Measurements from ENCODE around the gene USP36. TPM values are rescaled to one million over a fixed set of nuclear protein-coding genes. Genes with fewer than 3 reads are reported as not detected.

USP36 gene
- total RNA-seq, 5 donors from 2014 or later (not counting 1 experiment from before 2014, with no cell fraction given): 132 to 487 (median 143) TPM

DNA sequence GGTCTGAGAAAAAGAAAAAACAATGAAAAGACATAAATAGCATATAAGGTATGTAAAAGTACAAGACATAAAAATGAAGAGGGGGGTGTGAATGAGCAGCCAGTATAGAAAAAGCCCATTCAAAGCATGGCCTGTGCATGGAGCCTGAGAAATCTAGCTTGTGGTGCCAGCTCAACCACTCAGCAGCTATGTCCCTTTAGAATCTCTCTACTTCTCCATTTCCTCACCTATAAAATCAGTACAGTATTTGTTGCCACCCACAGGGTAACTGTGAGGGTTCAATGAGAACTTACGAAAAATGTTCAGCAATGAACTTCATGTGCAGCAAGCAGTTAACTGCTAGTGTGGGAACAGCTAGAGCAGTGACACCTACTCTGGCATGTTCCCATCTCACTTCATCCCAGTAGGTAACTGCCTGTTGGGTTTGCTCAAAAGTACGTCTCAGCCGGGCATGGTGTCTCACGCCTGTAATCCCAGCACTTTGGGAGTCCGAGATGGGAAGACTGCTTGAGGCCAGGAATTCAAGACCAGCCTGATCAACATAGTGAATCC, 73.8 kb downstream of the USP36 start:
- Histone ChIP-seq H3K4me3 (ENCODE audit: control insufficient read depth in 1 of 2, extremely low read depth in 1 of 2, low read length in 1 of 2) (peak overlapping the region in 1 of 2 donors; percentile 10), H3K4me1 (ENCODE audit: control insufficient read depth in 1 of 2, extremely low read depth in 1 of 2, insufficient read depth in 2 of 2, low read length in 2 of 2) (peaks cover 79 to 94% of the 10 kb centered on the region in 2 experiments), H3K27me3 (replicated peaks in 1 of 2; ENCODE audit: control insufficient read depth in 2 of 2, extremely low read depth in 1 of 2, insufficient read depth in 2 of 2, low read length in 1 of 2) (no peaks in the 10 kb centered on the region), H3K36me3 (ENCODE audit: control insufficient read depth in 2 of 2, extremely low read depth in 1 of 2, insufficient read depth in 1 of 2, low read length in 1 of 2) (peaks cover 4 to 13% of the 10 kb centered on the region in 2 donors), H3K27ac (ENCODE audit: low read length) (peak overlapping the region; percentile 50), H3K9me3 (no peaks in the 10 kb centered on the region)
- Mint-ChIP-seq H3K36me3 (peaks cover 16% of the 10 kb centered on the region), H3K9me3 (no peaks in the 10 kb centered on the region), H3K27me3 (no peaks in the 10 kb centered on the region), H3K27ac (no peak overlapping the region), H3K4me3 (no peak overlapping the region), H3K4me1 (peaks cover 45 to 52% (median 50%) of the 10 kb centered on the region in 3 donors)
- WGBS (ENCODE audit: insufficient coverage): 71% methylated on average over 5 of the region's 5 CpGs
- ATAC-seq (replicated peaks in 1 of 4) (peak; percentile 26 to 41 (median 30)), DNase-seq (no peak)
- ChIA-PET POLR2A (interaction anchor here (0.6 to 1.9 kb wide), 5 partner anchors 11 to 55 kb away, joined by 3 to 9 read pairs (median 6); no protein-coding TSS in a partner anchor), CTCF (interaction anchor here in 1 of 2 donors (1.3 kb wide), 1 partner anchor 18 kb away, joined by 3 read pairs; no protein-coding TSS in a partner anchor)

DNA sequence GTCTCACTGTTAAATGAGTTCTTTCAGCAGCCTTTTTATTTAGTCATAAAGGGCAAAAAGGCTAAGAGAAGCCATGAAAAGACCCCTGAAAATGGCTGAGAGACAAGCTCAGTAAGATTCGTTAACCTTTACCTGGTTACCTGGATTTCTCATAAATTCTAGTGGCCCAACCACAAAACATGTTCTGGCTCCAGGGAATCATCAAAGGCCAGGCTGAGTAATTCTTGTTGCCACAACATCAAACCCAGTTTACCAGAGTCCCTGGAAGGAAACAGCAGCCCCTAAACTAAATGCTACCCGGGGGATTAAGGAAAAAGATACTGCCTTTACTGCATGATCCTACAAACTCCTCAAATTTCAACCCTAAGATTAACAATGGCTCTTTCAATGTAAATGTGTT, 74.4 kb downstream of the USP36 start:
- CTCF ChIA-PET: interaction anchor here (0.7 to 1.3 kb wide), 4 partner anchors 13 to 66 kb away, joined by 3 to 9 read pairs (median 3); no protein-coding TSS in a partner anchor
- no peaks in the 10 kb centered on the region for H3K27me3 ChIP-seq (replicated peaks in 1 of 2; ENCODE audit: control insufficient read depth in 2 of 2, extremely low read depth in 1 of 2, insufficient read depth in 2 of 2, low read length in 1 of 2)
- no peaks in the 10 kb centered on the region for H3K27me3 Mint-ChIP-seq
- H3K36me3 ChIP-seq (ENCODE audit: control insufficient read depth in 2 of 2, extremely low read depth in 1 of 2, insufficient read depth in 1 of 2, low read length in 1 of 2): peaks cover 4 to 11% of the 10 kb centered on the region in 2 donors
- H3K9me3 ChIP-seq: no peaks in the 10 kb centered on the region
- no peak for DNase-seq
- no peak overlapping the region for H3K27ac Mint-ChIP-seq
- peaks cover 44 to 52% (median 49%) of the 10 kb centered on the region in 3 donors for H3K4me1 Mint-ChIP-seq
- H3K4me3 ChIP-seq (ENCODE audit: control insufficient read depth in 1 of 2, extremely low read depth in 1 of 2, low read length in 1 of 2): peak overlapping the region in 1 of 2 donors; percentile 17
- 71% methylated on average over 1 of the region's 2 CpGs for WGBS (ENCODE audit: insufficient coverage)
- no peak for ATAC-seq (replicated peaks in 1 of 4)
- peaks cover 13% of the 10 kb centered on the region for H3K36me3 Mint-ChIP-seq
- POLR2A ChIA-PET: interaction anchor here (0.6 to 1.9 kb wide), 10 partner anchors 8 to 75 kb away, joined by 3 to 13 read pairs (median 5); no protein-coding TSS in a partner anchor
- H3K9me3 Mint-ChIP-seq: no peaks in the 10 kb centered on the region
- peak overlapping the region; percentile 50 for H3K27ac ChIP-seq (ENCODE audit: low read length)
- no peak overlapping the region for H3K4me3 Mint-ChIP-seq
- H3K4me1 ChIP-seq (ENCODE audit: control insufficient read depth in 1 of 2, extremely low read depth in 1 of 2, insufficient read depth in 2 of 2, low read length in 2 of 2): peaks cover 75 to 94% of the 10 kb centered on the region in 2 experiments

DNA sequence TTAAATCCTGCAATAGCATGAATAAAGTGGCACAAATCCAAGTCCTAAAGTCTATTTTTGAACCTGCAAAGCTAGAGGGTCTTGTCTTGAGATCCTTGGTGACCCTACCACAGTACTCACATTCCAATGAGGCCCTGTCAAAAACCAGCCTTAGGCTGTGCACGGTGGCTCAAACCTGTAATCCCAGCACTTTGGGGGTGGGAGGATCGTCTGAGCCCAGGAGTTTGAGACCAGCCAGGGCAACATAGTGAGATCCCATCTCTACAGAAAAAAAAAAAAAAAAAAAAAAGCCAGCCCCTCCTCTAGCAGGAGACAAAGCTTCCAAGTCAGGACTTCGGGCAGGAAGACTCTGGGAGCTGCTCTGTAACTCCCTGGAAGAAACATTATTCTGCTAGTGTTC, 74.8 kb downstream of the USP36 start:
- no peaks in the 10 kb centered on the region for H3K27me3 ChIP-seq (replicated peaks in 1 of 2; ENCODE audit: control insufficient read depth in 2 of 2, extremely low read depth in 1 of 2, insufficient read depth in 2 of 2, low read length in 1 of 2)
- H3K27me3 Mint-ChIP-seq: no peaks in the 10 kb centered on the region
- peaks cover 45 to 53% (median 50%) of the 10 kb centered on the region in 3 donors for H3K4me1 Mint-ChIP-seq
- H3K4me3 ChIP-seq (ENCODE audit: control insufficient read depth in 1 of 2, extremely low read depth in 1 of 2, low read length in 1 of 2): peak overlapping the region in 1 of 2 donors; percentile 17
- H3K9me3 Mint-ChIP-seq: no peaks in the 10 kb centered on the region
- peak overlapping the region; percentile 50 for H3K27ac ChIP-seq (ENCODE audit: low read length)
- H3K4me1 ChIP-seq (ENCODE audit: control insufficient read depth in 1 of 2, extremely low read depth in 1 of 2, insufficient read depth in 2 of 2, low read length in 2 of 2): peaks cover 74 to 94% of the 10 kb centered on the region in 2 experiments
- no peaks in the 10 kb centered on the region for H3K9me3 ChIP-seq
- H3K4me3 Mint-ChIP-seq: peak overlapping the region in 1 of 3 donors; percentile 48
- DNase-seq (no peak), ATAC-seq (replicated peaks in 1 of 4) (no peak)
- peaks cover 4 to 8% of the 10 kb centered on the region in 2 donors for H3K36me3 ChIP-seq (ENCODE audit: control insufficient read depth in 2 of 2, extremely low read depth in 1 of 2, insufficient read depth in 1 of 2, low read length in 1 of 2)
- ChIA-PET POLR2A (interaction anchor here (0.6 to 1.3 kb wide), 8 partner anchors 9 to 75 kb away, joined by 3 to 13 read pairs (median 5); no protein-coding TSS in a partner anchor), CTCF (interaction anchor here (0.7 to 1.3 kb wide), 6 partner anchors 14 to 65 kb away, joined by 3 to 9 read pairs (median 3); no protein-coding TSS in a partner anchor)
- H3K27ac Mint-ChIP-seq: peak overlapping the region in 1 of 2 donors; percentile 90
- no CpG with 5 or more reads among the region's 3 CpGs for WGBS (ENCODE audit: insufficient coverage)
- H3K36me3 Mint-ChIP-seq: peaks cover 13% of the 10 kb centered on the region

DNA sequence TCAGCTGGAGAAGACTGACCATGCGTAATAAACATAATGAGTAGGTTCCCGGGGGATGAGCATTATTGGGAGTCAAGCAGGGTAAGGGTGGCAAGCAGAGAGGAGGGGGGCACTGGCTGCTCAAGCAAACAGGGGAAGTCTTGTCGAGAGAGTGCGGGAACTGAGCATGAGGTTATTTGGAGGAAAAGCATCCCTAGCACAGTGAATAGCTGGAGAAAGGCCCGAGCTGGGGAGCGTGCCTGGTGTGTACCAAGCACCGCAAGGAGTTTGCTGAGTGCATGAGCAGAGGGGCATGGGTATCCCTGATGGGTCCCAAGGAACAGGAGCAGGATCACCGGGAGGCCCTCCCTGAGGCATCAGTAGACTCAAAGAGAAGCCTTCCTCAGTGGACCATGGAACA, 75.7 kb downstream of the USP36 start:
- H3K36me3 Mint-ChIP-seq: peaks cover 8% of the 10 kb centered on the region
- CTCF ChIA-PET: interaction anchor here in 1 of 2 donors (0.9 to 1.4 kb wide), 4 partner anchors 22 to 39 kb away, joined by 3 to 4 read pairs (median 4); no protein-coding TSS in a partner anchor
- H3K27ac ChIP-seq (ENCODE audit: low read length): peak overlapping the region; percentile 50

DNA sequence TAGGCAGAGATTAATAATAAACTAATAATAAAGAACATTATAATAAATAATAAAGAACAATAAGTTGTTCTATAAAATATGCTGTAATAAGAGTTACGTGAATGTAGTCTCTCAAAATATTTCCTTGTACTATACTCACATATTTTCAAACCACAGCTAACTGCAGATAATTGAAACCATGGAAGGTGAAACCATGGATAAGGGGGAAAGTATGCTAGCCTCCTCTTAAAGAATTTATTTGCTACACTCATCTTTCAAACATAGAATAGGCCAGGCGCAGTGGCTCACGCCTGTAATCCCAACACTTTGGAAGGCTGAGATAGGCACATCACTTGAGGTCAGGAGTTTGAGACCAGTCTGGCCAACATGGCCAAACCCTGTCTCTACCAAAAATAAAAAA, 77.1 kb downstream of the USP36 start:
- Histone ChIP-seq H3K9me3 (no peaks in the 10 kb centered on the region), H3K36me3 (ENCODE audit: control insufficient read depth in 2 of 2, extremely low read depth in 1 of 2, insufficient read depth in 1 of 2, low read length in 1 of 2) (no peaks in the 10 kb centered on the region), H3K4me3 (ENCODE audit: control insufficient read depth in 1 of 2, extremely low read depth in 1 of 2, low read length in 1 of 2) (no peak overlapping the region), H3K4me1 (ENCODE audit: control insufficient read depth in 1 of 2, extremely low read depth in 1 of 2, insufficient read depth in 2 of 2, low read length in 2 of 2) (peaks cover 72 to 88% of the 10 kb centered on the region in 2 experiments), H3K27me3 (replicated peaks in 1 of 2; ENCODE audit: control insufficient read depth in 2 of 2, extremely low read depth in 1 of 2, insufficient read depth in 2 of 2, low read length in 1 of 2) (no peaks in the 10 kb centered on the region), H3K27ac (ENCODE audit: low read length) (no peak overlapping the region)
- peaks cover 59 to 64% (median 63%) of the 10 kb centered on the region in 3 donors for H3K4me1 Mint-ChIP-seq
- no peaks in the 10 kb centered on the region for H3K27me3 Mint-ChIP-seq
- H3K36me3 Mint-ChIP-seq: peaks cover 8% of the 10 kb centered on the region
- POLR2A ChIA-PET: interaction anchor here (0.6 to 1.0 kb wide), 4 partner anchors 9 to 23 kb away, joined by 3 to 12 read pairs (median 5); no protein-coding TSS in a partner anchor
- peak overlapping the region in 1 of 3 donors; percentile 7 for H3K4me3 Mint-ChIP-seq
- 92% methylated on average over 2 of the region's 3 CpGs for WGBS (ENCODE audit: insufficient coverage)
- CTCF ChIA-PET: interaction anchor here (0.6 to 1.4 kb wide), 4 partner anchors 21 to 56 kb away, joined by 3 to 4 read pairs (median 3); no protein-coding TSS in a partner anchor
- H3K9me3 Mint-ChIP-seq: no peaks in the 10 kb centered on the region
- ATAC-seq (replicated peaks in 1 of 4) (no peak), DNase-seq (no peak)
- peak overlapping the region; percentile 88 to 92 for H3K27ac Mint-ChIP-seq

More for the DNA sequence above, 75.7 kb downstream of the USP36 start:
- Histone ChIP-seq H3K9me3 (no peaks in the 10 kb centered on the region), H3K4me3 (ENCODE audit: control insufficient read depth in 1 of 2, extremely low read depth in 1 of 2, low read length in 1 of 2) (peak overlapping the region in 1 of 2 donors; percentile 45), H3K27me3 (replicated peaks in 1 of 2; ENCODE audit: control insufficient read depth in 2 of 2, extremely low read depth in 1 of 2, insufficient read depth in 2 of 2, low read length in 1 of 2) (no peaks in the 10 kb centered on the region), H3K4me1 (ENCODE audit: control insufficient read depth in 1 of 2, extremely low read depth in 1 of 2, insufficient read depth in 2 of 2, low read length in 2 of 2) (peaks cover 76 to 89% of the 10 kb centered on the region in 2 experiments), H3K36me3 (ENCODE audit: control insufficient read depth in 2 of 2, extremely low read depth in 1 of 2, insufficient read depth in 1 of 2, low read length in 1 of 2) (peaks cover 4% of the 10 kb centered on the region in 2 donors)
- POLR2A ChIA-PET: interaction anchor here (0.5 to 1.3 kb wide), 3 partner anchors 10 to 336 kb away, joined by 3 to 12 read pairs (median 3); no protein-coding TSS in a partner anchor
- H3K27ac Mint-ChIP-seq: peak overlapping the region; percentile 58 to 88
- 84% methylated on average over 8 of the region's 8 CpGs for WGBS (ENCODE audit: insufficient coverage)
- ATAC-seq (replicated peaks in 1 of 4) (no peak), DNase-seq (no peak)
- H3K9me3 Mint-ChIP-seq: no peaks in the 10 kb centered on the region
- H3K4me3 Mint-ChIP-seq: peak overlapping the region in 2 of 3 donors; percentile 37 to 40
- H3K4me1 Mint-ChIP-seq: peaks cover 47 to 54% (median 52%) of the 10 kb centered on the region in 3 donors
- no peaks in the 10 kb centered on the region for H3K27me3 Mint-ChIP-seq

DNA sequence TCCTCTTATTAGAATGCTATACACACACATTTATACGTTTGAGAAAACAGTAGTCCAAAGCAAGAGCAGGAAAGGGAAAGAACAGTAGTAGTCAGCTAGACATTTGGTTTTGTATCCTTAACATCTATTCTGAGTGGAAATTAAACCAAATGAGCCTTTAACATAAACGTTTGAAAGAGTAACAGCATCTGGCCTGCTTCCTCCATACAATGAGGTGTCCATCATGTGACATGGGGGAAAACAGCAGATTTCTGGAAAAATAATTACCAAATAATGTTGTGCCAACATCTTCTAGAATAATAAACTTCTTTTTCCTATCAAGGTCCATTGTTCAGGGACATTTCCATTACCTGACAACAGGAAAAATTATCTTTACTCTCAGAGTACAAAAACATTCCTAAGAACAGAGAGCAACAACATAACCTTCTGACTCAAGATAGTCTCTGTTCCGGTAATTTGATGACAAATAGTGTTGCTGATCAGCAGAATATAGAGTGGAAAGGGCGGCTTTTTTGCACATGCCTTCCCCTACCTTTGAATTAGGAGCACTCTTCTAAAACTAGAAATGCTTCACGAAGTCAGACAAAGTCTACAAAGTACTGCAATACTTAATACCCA, 78.7 kb downstream of the USP36 start:
- CTCF ChIA-PET: interaction anchor here (0.6 to 0.8 kb wide), 3 partner anchors 19 to 25 kb away, joined by 3 to 4 read pairs (median 3); no protein-coding TSS in a partner anchor
- Histone ChIP-seq H3K27me3 (replicated peaks in 1 of 2; ENCODE audit: control insufficient read depth in 2 of 2, extremely low read depth in 1 of 2, insufficient read depth in 2 of 2, low read length in 1 of 2) (no peaks in the 10 kb centered on the region), H3K27ac (ENCODE audit: low read length) (peak overlapping the region; percentile 58), H3K36me3 (ENCODE audit: control insufficient read depth in 2 of 2, extremely low read depth in 1 of 2, insufficient read depth in 1 of 2, low read length in 1 of 2) (no peaks in the 10 kb centered on the region), H3K4me3 (ENCODE audit: control insufficient read depth in 1 of 2, extremely low read depth in 1 of 2, low read length in 1 of 2) (no peak overlapping the region), H3K4me1 (ENCODE audit: control insufficient read depth in 1 of 2, extremely low read depth in 1 of 2, insufficient read depth in 2 of 2, low read length in 2 of 2) (peaks cover 66 to 87% of the 10 kb centered on the region in 2 experiments), H3K9me3 (no peaks in the 10 kb centered on the region)
- peaks cover 76 to 80% (median 78%) of the 10 kb centered on the region in 3 donors for H3K4me1 Mint-ChIP-seq
- POLR2A ChIA-PET: interaction anchor here in 1 of 2 donors (0.6 kb wide), 2 partner anchors 19 to 31 kb away, joined by 3 to 6 read pairs; no protein-coding TSS in a partner anchor
- no peak for DNase-seq
- H3K27me3 Mint-ChIP-seq: no peaks in the 10 kb centered on the region
- no peak for ATAC-seq (replicated peaks in 1 of 4)
- peak overlapping the region in 2 of 3 donors; percentile 40 to 45 for H3K4me3 Mint-ChIP-seq
- WGBS (ENCODE audit: insufficient coverage): no CpG with 5 or more reads among the region's 5 CpGs
- peaks cover 8% of the 10 kb centered on the region for H3K36me3 Mint-ChIP-seq
- no peaks in the 10 kb centered on the region for H3K9me3 Mint-ChIP-seq
- H3K27ac Mint-ChIP-seq: peak overlapping the region; percentile 88 to 92

All from T-cell (primary cell).